ENCODE data around the gene HIGD1A.
"Not testable (repeated sequence)": the region's sequence is repeated elsewhere in the genome, so short reads cannot be mapped to it uniquely, and the experiment has no call there.

HIGD1A gene

DNA sequence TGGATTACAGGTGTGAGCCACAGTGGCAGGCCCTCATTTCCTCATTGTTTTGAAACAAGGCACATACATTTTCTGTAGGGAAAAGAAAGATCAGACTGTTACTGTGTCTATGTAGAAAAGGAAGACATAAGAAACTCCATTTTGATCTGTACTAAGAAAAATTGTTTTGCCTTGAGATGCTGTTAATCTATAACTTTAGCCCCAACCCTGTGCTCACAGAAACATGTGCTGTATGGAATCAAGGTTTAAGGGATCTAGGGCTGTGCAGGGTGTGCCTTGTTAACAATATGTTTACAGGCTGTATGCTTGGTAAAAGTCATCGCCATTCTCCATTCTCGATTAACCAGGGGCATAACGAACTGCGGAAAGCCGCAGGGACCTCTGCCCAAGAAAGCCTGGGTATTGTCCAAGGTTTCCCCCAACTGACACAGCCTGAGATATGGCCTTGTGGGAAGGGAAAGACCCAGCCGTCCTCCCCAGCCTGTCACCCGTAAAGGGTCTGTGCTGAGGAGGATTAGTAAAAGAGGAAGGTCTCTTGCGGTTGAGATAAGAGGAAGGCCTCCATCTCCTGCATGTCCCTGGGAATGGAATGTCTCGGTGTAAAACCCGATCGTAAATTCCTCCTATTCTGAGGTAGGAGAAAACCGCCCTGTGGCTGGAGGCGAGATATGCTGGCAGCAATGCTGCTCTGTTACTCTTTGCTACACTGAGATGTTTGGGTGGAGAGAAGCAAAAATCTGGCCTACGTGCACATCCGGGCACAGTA is 7.0 kb upstream of the HIGD1A start:
- peaks cover 19% of the 10 kb centered on the region for H3K27me3 Mint-ChIP-seq
- not testable (repeated sequence) for ATAC-seq

DNA sequence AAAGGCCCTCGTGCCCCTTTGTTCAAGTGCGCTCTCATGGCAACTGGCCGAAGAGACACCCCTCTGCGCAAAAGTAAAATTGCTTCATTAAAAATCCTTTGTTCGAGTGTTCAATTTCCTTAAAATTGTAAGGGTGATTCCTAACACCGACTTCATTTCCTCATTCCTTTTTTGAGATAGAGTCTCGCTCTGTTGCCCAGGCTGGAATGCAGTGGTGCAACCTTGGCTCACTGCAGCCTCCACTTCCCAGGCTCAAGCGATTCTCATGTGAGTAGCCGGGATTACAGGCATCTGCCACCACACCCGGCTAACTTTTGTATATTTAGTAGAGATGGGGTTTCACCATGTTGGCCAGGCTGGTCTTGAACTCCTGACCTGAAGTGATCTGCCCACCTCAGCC is 6.4 kb upstream of the HIGD1A start:
- DNase-seq, H3K4me1 Mint-ChIP-seq, H3K27ac Mint-ChIP-seq, H3K4me3 Mint-ChIP-seq, H3K9me3 Mint-ChIP-seq, ATAC-seq: not testable (repeated sequence)
- H3K27me3 Mint-ChIP-seq, result peaks cover 22% of the 10 kb centered on the region

More for the DNA sequence above, 7.0 kb upstream of the HIGD1A start:
- H3K27ac Mint-ChIP-seq, H3K4me3 Mint-ChIP-seq, DNase-seq, H3K4me1 Mint-ChIP-seq, H3K9me3 Mint-ChIP-seq: not testable (repeated sequence)

- Mint-ChIP-seq H3K27ac (no peak within 1 kb of the TSS), H3K27me3 (peaks cover 29% of the 10 kb centered on the region), H3K4me3 (no peak within 1 kb of the TSS), H3K4me1 (peaks cover 13% of the 10 kb centered on the region), H3K9me3 (no peaks in the 10 kb centered on the region)
- DNase-seq (no peak), ATAC-seq (no peak)
Measured at GRCh38 chr3:42809202-42809601, 4.9 kb upstream of the HIGD1A start, which contains the start of gene ACKR2. Gene ACKR2, plus strand, starts transcription at chr3:42809445. Its CDS starts 55,058 bp downstream, at chr3:42864503.

- Mint-ChIP-seq H3K27me3 (peaks cover 29% of the 10 kb centered on the region), H3K4me3 (no peak overlapping the region), H3K27ac (no peak overlapping the region), H3K4me1 (peaks cover 22% of the 10 kb centered on the region), H3K9me3 (no peaks in the 10 kb centered on the region)
- DNase-seq (no peak), ATAC-seq (no peak)
Measured at GRCh38 chr3:42807929-42808328, 3.6 kb upstream of the HIGD1A start.

DNA sequence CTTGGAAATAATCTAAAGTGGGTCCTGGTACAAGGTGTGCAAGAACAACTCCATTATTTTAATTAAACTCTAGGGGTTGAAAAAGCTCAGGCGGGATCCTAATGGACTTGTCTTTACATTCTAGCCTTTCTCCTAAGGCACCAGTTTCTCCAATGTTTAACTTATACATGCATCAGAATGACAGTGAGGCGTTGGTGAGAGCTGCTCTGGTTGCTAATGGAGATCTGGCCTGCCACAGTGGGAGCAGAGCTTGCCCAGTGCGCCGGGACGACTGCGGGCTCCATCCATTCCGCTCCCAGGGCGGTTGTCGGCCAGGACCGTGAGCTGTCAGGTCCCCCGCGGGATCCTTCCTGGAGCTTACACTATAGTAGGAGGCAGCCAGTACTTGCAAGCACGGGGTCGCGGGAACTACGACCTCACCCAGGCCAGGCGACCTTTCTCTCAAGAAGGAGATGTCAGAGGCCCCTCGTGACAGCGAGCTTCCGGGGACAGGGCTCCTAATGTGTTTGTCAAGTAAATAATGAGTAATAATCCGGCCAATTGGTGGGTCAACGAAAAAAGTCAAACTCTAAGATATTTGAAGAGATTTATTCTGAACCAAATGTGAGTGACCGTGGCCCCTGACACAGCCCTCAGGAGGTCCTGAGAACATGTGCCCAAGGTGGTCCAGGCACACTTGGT is 991 bp upstream of the HIGD1A start:
- H3K4me3 Mint-ChIP-seq, result peak overlapping the region; percentile 94 to 98
- H3K27ac Mint-ChIP-seq, result peak overlapping the region in 1 of 2 donors; percentile 95
- peaks cover 46% of the 10 kb centered on the region for H3K4me1 Mint-ChIP-seq

DNA sequence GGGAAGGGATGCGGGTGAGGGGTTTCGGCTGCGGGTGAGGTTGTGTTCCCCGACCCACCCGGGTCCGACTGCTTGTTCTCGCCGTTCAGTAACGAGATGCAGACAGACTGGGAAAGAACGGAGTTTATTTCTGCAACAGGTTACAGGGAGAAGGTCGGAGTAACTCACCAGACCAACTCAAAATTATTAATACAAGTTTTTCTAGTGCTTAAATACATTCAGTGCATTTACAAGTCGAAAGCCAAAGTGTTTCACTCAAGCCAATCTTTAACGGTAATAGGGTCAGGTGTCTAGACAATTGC is 492 bp upstream of the HIGD1A start:
- Mint-ChIP-seq H3K4me1 (peaks cover 51% of the 10 kb centered on the region), H3K27me3 (peaks cover 18% of the 10 kb centered on the region), H3K27ac (peak overlapping the region; percentile 87 to 95), H3K4me3 (peak overlapping the region; percentile 94 to 98), H3K9me3 (no peaks in the 10 kb centered on the region)
- DNase-seq, result no peak
- peak; percentile 6 for ATAC-seq

More for the DNA sequence above, 991 bp upstream of the HIGD1A start:
- ATAC-seq (no peak), DNase-seq (peak in 1 of 2 donors; percentile 5)
- H3K27me3 Mint-ChIP-seq, result peaks cover 19% of the 10 kb centered on the region
- no peaks in the 10 kb centered on the region for H3K9me3 Mint-ChIP-seq

DNA sequence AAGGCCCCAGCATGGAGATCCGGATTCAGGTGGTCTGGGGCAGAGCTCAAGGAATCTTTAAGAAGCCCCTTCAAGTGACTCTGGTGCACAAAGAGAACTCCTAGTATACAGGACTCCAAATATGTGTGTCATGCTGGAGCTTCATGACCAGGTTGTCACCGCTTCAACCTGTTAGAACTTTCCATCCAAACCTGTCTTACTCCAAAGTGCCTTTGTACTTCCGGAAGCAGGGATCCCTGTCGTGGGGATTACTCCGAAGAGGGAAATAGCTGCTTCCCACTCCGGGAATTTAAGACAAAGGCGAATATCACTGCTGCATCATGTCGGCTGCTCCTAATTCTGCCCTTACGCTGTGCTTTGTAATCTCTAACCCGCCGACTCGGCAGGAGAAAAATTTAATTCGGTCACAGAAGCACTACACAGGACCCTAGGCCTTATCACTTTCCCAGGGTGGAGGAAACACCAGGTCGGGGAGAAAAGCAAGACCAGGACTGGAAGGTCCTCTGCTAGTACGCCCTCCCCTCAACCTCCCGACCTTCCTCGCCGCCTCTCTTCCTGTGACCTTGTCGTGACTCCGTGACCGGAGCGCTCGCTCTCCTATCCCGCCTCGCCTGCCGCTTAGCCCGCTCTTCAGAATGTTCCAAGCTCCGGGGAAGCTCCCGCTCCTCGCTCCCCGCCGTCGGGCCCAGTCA is 730 bp downstream of the HIGD1A start:
- Mint-ChIP-seq H3K4me3 (peak overlapping the region; percentile 94 to 98), H3K4me1 (peaks cover 56% of the 10 kb centered on the region), H3K27me3 (peaks cover 10% of the 10 kb centered on the region), H3K9me3 (no peaks in the 10 kb centered on the region), H3K27ac (peak overlapping the region; percentile 95 to 96)
- DNase-seq, result peak in 1 of 2 donors; percentile 47
- ATAC-seq, result peak; percentile 54

DNA sequence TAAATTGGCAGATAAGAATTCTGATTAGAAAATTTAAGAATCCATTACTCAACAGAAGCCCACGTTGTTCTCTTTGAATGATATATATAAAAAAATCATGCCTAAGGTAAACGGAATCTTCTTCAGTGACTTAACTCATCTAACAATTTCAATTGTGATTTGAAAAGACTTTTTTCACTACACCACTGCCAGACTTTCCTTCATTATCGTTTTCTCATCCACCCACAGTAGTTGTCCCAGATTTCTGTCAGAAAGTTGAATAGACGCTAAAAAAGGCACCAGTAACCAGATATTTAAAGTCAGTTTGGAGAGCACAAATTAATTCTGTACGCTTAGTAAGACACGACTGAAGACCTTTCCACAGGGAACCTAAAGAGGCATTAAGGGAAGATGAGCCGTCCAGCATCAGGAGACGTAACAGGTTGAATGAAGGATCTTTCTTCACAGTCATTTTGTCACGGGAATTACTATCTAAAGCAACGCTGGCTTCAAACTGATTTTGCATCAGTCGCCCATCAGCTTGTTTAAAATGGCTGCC is 1.3 kb downstream of the HIGD1A start:
- H3K4me3 Mint-ChIP-seq, result peak overlapping the region; percentile 94 to 98
- no peak for DNase-seq
- no peaks in the 10 kb centered on the region for H3K9me3 Mint-ChIP-seq
- peak overlapping the region; percentile 95 to 96 for H3K27ac Mint-ChIP-seq
- no peak for ATAC-seq
- H3K4me1 Mint-ChIP-seq, result peaks cover 56% of the 10 kb centered on the region
- peaks cover 10% of the 10 kb centered on the region for H3K27me3 Mint-ChIP-seq

DNA sequence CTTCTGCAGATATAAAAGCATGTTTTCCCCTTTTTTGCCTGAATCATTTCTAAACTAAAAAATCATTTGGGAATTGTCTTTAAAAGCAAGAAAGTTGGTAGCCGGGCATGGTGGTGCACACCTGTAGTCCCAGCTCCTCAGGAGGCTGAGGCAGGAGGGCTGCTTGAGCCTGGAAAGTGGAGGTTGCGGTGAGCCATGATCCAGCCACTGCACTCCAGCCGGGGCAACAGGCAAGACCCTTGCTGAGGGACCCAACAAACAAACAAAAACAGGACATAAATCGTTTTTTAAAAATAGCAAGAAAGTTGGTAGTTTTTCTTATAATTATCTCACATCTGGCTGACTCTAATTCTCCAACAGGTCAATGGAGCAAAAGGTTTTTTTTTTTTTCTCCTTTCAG is 2.5 kb downstream of the HIGD1A start:
- H3K27me3 Mint-ChIP-seq, result peaks cover 10% of the 10 kb centered on the region
- H3K4me1 Mint-ChIP-seq, result peaks cover 56% of the 10 kb centered on the region
- DNase-seq, result no peak
- H3K9me3 Mint-ChIP-seq, result no peaks in the 10 kb centered on the region
- no peak overlapping the region for H3K27ac Mint-ChIP-seq
- H3K4me3 Mint-ChIP-seq, result no peak overlapping the region
- no peak for ATAC-seq

DNA sequence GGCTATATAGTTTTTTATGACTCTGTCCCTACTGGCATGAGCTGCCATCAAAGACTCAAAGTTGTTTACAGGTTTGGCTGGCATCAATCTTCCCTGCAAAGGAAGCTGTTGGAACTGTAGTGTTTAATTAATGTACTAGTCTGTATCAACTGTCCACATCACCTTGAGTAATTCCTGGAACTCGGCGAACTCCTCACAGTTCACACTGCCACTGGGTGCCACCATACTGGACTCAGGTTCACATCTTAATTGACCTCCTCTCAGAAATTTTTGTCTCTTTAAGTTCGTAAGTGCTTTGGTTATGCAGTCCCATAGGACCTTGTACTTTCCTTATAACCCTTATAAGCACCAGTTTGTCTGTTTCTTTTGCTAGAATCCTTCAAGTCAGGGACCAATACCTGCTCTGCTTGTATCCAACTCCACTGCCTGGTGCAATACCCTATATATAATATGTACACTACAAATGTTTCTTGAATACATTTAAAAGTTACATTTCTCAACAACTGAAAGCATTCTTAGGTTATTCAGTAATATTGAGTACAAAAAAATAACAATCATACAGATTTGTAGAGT is 3.2 kb downstream of the HIGD1A start:
- ATAC-seq (no peak), DNase-seq (no peak)
- peaks cover 10% of the 10 kb centered on the region for H3K27me3 Mint-ChIP-seq
- no peaks in the 10 kb centered on the region for H3K9me3 Mint-ChIP-seq
- no peak overlapping the region for H3K27ac Mint-ChIP-seq
- no peak overlapping the region for H3K4me3 Mint-ChIP-seq
- H3K4me1 Mint-ChIP-seq, result peaks cover 62% of the 10 kb centered on the region

DNA sequence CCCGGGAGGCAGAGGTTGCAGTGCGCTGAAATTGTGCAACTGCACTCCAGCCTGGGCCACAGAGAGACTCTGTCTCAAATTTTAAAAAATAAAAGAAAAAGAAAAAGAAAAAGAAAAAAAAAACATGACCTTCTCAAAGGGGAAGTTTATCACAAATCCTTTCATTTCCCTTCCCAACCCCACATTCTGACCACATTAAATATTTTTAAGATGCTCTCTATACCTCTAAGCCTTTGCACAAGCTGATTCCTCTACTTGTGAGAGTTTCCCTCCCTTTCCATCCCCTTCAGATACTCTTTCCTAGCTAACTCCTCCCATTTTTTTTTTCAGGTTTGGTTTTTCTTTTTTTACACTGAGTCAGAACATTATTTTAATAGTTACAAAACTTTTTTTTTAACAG is 4.0 kb downstream of the HIGD1A start:
- H3K27ac Mint-ChIP-seq, result no peak overlapping the region
- no peak for ATAC-seq
- H3K27me3 Mint-ChIP-seq, result peaks cover 3% of the 10 kb centered on the region
- peaks cover 66% of the 10 kb centered on the region for H3K4me1 Mint-ChIP-seq
- no peak for DNase-seq
- H3K4me3 Mint-ChIP-seq, result no peak overlapping the region
- H3K9me3 Mint-ChIP-seq, result no peaks in the 10 kb centered on the region

DNA sequence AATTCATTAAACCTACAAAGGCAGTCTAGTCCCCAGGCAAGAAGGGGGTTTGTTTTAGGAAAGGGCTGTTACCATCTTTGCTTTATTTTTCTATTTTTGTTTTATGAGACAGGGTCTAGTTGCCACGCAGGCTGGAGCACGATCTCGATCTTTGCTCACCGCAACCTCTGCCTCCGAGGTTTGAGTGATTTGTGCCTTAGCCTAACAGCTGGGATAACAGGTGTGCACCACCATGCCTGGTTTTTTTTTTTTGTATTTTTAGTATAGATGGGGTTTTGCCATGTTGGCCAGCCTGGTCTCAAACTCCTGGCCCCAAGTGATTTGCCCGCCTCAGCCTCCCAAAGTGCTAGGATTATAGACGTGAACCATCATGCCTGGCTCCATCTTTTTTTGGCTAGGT is 4.9 kb downstream of the HIGD1A start:
- DNase-seq (no peak), ATAC-seq (no peak)
- Mint-ChIP-seq H3K27ac (no peak overlapping the region), H3K4me3 (no peak overlapping the region), H3K9me3 (no peaks in the 10 kb centered on the region), H3K27me3 (no peaks in the 10 kb centered on the region), H3K4me1 (peaks cover 63% of the 10 kb centered on the region)

GRCh38 chr3:42796332-42796885 is 7.9 kb downstream of the HIGD1A start:
- DNase-seq, result no peak

GRCh38 chr3:42795621-42796181 is 8.6 kb downstream of the HIGD1A start:
- ATAC-seq (no peak), DNase-seq (no peak)
- peaks cover 40% of the 10 kb centered on the region for H3K4me1 Mint-ChIP-seq
- no peaks in the 10 kb centered on the region for H3K27me3 Mint-ChIP-seq
- no peak overlapping the region for H3K27ac Mint-ChIP-seq
- H3K9me3 Mint-ChIP-seq, result no peaks in the 10 kb centered on the region
- H3K4me3 Mint-ChIP-seq, result no peak overlapping the region

More at GRCh38 chr3:42796332-42796885, 7.9 kb downstream of the HIGD1A start:
- no peak for ATAC-seq
- H3K9me3 Mint-ChIP-seq, result no peaks in the 10 kb centered on the region
- no peaks in the 10 kb centered on the region for H3K27me3 Mint-ChIP-seq
- H3K4me3 Mint-ChIP-seq, result no peak overlapping the region
- H3K4me1 Mint-ChIP-seq, result peaks cover 47% of the 10 kb centered on the region
- no peak overlapping the region for H3K27ac Mint-ChIP-seq

GRCh38 chr3:42790714-42791229 is 13.5 kb downstream of the HIGD1A start:
- Mint-ChIP-seq H3K9me3 (no peaks in the 10 kb centered on the region), H3K27me3 (no peaks in the 10 kb centered on the region), H3K4me1 (peaks cover 17% of the 10 kb centered on the region), H3K4me3 (no peak overlapping the region), H3K27ac (no peak overlapping the region)
- no peak for ATAC-seq
- DNase-seq, result no peak

All from stimulated activated naive CD8-positive, alpha-beta T cell treated with anti-CD3 and anti-CD28 coated beads, Interleukin-15, amount 100 ng/mL, for 72 hours (primary cell).